Activated T-cell treated with anti-CD3 and anti-CD28 coated beads, Interleukin-2, amount 50 U/mL, for 48 hours (primary cell): ENCODE data around the gene ETV5.

ENCODE experiments used
- DNase-seq, 2 experiments: peaks; one replicate each; pipeline ENCODE4 v3.0.0-alpha.2; 2020

Gene ETV5

DNA sequence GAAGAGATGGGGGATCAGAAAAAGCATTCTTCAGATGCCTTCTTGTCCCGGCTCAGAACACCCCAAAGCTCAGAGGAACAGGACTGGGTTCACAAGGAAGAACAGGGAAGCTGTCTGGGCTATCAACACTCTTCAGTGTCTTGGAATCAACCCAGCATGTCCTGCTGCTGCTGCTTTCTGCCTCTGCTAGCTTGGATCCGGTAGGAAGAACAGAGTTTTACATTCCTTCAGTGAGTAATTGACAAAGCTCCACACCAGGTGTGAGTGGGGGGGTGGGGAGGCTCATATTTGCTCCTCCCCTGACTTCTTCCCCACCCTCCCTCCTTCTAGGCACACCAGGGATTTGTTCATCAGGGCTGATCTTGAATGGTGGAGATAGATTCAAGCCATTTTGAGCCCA is 13.1 kb upstream of the ETV5 start:
- no peak for DNase-seq

DNA sequence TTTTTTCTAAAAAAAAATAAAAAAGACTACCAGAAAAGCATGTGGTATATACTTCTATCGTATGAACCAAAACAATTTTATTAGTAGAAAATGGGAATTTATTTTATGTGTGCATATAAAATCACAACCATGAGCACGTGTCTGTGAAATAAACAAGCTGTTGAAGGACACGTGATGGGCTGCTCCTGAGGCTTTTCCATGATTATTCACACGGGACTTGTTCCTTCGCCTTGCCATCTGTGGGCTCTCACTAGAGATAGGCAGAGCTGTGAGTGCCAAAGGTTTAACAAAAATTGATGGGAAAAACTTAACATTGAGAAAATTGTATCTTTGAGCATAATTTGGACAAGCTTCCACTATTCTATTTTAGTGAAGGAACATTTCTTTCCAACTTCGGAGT is 12.4 kb upstream of the ETV5 start:
- no peak for DNase-seq

DNA sequence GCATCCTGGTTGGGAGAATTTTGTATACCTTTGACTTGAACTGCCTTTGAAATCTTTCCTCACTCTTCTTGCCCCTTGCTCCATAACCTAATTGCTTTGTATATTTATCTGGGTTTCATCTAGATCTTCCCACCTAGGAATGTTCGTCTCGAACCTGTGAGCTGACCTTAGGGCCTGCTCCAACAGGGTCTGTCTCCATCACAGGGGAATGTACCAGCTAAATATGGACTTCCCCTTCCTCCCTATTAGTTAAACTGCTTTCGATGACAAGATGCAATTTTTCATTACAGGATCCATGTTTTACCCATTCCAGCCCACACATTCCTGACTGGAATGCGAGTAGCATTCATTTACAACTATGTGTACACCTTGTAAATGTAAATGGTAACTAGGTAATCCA is 10.6 kb upstream of the ETV5 start:
- DNase-seq, result no peak

DNA sequence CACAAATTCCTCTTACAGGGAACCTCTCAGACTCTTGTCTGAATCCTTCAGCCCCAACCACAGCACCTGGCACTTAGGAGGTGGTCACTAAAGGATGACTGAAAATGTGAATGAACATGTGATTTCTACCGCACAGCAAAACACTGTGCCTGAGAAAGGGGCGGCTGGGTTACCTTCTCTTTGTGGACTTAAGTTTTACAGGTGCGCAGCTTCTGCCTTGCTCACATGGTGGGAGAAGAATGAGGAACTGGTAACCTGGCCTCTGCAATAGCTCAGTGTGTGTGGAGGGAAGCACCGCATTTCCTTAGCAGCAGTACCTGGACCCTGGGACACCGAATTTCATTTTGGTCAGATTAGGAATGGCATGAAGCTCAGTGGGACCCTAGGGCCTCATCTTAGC is 9.8 kb upstream of the ETV5 start:
- no peak for DNase-seq

DNA sequence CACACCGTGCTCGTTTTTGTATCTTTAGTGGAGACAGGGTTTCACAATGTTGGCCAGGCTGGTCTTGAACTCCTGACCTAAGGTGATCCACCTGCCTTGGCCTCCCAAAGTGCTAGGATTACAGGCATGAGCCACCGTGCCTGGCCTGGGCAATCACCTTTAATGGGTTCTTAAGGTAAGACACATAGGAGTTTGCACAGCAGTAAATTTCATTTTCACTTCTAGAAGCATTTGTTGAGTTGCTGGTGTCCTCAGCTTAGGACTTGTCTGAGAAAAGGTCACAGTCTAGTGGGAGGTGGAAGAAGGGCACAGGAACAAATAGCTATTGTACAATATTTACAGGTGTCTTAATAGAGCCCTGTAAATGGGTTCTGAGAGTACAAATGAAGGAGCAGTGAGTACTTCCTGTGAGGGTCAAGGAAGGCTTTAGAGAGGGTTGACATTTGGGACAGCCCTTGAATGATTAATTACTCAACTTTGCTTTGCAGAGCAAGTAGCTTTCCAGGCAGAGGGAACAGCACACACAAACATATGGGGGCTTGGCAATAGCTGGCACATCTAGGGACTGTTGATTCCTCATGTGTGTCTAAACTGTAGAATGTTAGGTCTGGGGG is 8.7 kb upstream of the ETV5 start:
- no peak for DNase-seq

DNA sequence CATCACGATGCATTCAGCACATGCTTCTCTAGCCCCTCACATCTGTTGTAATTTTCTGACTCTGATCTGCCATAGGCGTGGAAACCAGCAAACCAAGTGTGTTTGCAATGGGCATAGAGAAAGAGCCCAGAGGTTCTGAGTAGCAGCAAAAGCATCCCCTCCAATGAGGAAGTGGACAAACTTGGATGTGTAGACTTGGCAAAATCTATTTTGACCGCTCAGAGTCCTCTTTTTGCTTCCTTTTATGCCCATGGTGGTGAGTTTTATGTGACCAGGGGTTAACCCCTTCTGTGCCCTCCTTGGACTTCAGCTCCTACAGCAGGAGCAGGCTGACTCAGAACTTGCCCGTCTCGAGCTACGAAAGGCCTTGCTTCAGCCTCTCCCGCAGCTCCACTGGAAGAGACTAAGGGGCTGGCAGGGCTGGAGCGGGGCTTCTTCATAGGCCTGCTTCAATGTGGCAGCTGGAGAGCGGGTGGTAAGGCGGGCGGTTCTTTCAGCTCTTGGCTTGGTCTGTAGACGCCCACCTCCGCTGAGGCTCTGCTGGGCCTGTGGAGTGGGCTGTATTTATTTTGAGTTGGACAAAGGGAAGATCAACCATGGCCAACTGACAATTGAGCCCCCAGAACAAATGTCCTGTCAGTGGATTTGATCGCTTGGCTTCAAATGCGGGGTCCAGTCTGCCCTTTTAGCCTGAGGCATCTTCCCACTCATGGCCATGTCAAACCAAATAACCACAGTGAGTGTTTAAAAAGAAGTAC is 6.5 kb upstream of the ETV5 start:
- DNase-seq, result no peak

DNA sequence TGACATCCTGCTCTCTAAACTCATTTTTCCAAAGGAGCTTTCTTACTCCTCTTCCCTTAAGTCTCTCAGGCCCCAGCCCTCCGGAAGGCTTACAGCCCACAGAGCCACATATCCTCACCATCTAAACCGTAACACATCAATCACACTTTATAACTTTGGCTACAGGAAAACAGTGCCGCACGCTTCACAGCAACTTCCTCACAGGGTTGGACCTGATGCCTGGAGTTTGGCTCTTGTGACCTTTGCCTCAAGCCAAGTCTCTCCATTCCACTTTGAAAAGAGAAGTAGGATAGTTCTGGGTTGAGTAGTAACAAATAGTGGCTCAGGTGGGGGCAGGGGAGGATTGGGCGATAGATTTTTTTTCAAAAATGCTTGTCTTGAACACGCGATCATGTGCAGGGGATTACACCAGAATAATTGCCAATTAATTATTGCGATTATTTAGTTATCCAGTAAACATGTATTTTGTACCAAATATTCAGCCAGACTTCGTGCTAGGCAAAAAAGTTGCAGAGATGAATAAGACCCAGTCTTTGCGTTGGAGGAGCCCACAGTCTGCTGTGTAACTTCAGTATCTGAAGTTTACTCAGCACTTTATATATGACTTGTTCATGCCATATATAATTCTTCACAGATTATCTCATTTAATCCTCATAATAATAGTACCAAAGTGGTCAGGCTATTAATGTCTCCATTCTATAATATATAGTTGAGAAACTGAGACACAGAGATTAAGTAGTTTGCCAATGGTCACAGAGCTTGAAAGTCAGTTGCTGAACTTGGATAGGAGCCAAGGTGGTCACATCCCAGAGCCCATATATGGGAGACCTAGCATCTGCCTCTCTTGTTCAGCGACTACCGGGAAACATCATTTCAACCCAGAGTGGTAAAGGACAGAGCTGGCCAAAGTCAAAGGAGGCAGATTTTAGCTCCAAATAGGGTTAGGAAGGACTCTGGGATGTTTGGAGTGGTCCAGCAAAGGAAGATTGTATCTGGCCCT is 2.4 kb upstream of the ETV5 start:
- no peak for DNase-seq

DNA sequence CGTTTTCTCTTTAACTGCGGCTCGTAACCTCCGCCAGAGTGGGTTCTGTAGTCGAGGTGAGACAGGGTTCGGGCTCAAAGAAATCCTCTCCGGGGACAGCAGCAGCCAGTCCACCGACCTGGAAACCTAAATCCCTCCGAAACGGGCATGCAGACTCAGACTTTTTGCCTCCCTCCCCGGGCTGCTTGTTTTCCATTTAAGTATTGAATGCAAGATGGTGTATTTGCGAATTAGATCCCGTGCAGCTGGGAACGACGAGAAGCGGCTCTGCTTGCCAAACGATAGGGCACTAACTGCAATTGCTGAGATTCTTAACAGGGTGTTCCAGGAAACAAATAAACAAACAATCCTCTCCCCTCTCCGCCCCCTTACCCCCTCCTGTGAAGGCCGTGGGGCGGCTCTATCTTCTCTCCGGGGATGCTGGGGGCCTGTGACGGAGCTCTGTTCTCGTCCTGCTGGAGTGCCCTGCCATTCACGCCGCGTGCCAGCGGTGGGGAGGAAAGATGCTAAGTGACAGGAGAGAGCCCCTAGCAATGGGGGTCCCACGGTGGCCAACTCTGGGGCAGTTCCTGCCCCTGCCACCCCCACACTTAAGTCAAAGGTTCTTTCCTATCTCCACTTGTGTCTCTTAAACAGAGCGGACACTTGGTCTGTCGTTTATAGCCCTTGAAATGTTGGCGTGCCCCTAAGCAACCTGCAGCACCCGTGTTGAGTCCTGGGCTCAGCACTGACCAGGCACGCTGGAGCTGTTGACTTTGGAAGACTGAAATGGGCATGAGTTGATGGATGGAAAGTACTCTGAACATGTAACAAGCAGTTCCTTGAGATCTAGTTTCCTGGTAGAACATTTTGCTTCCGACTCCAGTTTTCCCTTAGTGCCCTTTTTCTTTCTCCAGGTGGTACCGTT is 1.3 kb upstream of the ETV5 start:
- DNase-seq, result peak in 1 of 2 experiments; percentile 28

DNA sequence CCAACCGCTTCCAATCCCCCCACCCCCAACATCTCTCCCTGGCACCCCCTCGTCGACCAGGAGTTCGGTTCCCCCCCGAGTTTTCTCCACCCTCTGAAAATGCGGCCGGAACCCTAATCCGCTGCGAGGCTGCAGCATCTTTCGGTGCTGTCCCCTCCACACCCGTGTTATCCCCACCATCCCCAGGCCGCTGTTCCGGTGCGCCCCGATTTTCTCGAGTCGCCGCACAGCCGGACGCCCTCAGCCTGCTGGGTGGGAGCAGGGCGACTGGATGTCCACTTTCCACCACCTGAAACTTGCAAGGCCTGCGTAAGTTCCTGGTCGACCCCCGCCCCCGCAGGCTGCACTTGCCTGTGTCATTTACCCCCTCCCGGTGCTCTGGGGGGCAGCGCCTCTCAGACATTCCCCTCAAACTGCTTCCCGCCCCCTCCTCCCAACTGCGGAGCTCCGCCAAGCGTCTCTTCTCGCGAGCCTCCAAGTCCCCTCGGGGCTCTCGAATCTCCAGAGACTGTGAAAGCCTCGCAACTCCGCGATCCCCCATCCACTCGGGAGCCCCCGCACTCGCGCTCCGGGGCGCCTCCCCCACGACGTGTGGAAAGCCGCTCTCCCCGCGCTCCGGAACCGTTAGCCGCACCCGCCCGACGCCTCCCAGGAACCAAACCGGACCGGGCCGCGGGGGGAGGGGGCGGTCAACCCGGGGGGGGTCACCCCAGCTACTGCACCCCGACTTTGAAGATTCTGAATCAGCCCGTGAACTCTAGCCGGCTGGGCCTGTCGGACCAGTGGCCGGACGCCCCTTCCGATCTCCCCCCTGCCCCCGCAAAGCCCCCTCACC is 566 bp downstream of the ETV5 start:
- DNase-seq, result peak; percentile 42 to 46

DNA sequence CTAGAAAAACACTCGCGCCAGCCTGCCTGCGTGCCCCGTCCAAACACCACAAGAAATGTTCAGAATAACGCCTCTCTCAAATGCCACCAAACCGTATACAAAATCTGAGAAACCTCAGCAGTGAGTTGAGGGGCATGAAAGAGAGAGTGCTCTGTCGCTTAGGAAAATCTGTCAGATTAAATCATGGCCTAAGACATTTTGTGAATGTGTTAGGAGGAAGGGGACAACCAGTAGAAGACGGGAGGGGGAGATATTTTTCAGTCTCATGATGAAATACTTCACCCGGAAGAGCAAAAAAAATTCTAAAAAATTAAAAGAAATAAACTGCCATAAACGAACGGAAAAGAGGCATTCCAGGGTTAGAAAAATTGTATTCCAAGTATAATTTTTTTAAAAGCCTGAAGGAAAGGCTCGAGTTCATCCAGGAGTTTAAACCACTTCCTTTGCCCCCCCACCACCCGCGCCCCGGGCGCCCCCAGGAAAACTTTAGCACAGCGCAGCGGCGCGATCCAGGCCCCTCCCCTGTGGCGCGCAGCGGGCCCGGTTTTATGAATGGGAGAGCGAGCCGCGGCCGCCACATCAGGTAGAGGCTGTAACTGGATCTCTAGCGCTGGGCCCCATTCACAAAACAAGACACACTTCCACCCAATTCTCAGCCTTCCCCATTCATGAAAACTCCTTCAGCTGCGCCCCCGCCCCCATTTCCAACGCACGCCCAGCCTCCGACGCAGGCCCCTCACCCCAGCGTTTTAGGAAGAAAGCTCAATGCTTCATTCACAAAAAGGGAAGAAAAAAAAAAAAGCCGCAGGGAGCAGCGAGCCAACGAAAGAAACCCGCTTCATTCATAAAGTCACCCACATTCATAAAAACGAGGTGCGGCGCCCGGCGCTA is 1.4 kb downstream of the ETV5 start:
- peak; percentile 56 to 63 for DNase-seq

DNA sequence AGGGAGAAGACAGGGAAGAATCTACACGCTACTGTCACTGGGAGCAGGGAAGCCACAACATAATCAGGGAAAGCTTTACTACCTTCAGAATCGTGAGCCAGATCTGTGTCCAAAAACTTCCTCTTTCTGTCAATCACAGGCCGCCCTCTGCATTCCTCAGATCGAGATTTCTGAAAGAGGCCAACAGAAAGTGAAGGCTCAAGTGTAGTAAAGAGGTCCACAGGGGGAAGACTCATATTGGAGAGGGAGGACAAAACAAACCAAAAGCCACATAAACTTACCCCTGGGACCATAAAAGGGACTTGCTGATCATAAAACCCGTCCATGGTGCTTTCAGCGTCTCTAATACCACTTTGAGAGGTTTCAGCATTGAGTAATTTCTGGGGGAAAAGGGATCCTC is 3.3 kb downstream of the ETV5 start:
- DNase-seq, result no peak

DNA sequence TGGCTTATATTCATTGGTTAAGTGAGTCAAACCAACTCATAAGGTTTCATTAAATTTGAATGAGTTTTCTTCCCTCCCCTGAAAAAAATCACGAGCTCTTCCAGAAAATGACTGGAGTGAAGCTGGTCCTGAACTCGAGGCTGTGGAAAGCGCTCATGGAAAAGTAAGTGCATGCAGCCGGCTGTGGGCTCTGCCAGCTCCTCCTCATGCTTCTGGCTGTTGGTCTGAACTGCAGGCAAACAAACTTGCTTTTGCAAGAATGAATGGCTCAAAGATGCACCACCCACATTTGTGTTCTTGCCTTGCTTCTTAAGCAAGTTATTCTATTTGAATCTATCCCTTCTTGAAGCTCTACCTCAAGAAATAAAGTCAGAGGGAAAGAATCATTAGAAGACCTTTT is 6.2 kb downstream of the ETV5 start:
- DNase-seq, result no peak

DNA sequence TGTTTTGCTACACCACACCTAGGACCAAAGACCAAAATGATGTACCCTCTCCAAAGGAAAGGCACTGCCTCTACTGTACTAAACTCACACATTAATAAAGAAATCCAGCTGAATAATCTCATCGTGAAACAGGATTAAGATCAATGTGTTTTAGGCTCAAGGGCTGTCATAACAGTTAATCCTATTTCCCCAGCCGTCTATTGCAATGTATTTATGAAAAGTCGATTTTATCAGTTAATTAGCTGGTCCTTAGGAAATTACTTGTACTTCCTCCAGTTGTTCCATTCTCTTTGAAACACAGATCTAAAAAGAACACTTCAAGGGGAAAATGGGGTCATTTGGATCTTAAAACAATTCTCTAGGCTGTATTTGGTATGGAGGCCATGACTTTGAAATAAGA is 8.5 kb downstream of the ETV5 start:
- no peak for DNase-seq

DNA sequence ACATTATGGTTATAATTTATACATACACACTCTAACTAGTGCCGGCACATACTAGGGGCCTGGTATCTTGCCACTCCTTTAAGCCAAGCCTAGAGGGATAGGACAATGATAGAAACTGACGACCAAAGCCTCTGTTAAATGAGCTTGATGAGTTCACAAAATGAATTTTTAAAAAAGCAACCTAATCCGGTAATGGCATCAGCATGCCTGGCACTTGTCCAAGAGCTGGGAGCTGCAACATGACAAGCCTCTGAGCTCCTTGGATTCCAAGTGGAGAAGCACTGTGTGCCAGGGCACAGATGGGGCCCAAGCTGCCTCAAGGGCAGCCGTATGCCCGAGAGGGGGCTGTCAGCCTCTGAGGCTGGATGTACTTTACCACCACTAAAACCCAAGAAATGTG is 9.7 kb downstream of the ETV5 start:
- DNase-seq, result no peak

DNA sequence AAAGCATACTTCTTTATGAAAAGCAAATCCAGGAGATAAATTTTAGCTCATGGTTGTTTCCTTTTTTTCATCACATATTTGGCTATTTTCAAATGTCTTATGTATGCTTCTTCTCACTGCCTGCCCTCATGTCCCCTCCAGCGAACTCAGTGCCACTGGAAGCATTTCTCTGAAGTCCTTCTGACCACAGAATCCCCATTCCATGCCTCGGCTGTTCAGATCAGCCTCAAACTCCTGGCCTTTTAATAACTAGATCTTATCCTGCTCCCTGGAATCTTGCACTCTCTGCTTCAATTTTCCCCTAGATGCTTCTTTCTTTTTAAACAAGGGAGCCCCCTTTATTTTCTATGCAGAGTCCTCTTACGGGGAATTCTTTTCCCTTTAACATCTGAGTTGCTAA is 10.1 kb downstream of the ETV5 start:
- DNase-seq, result no peak

DNA sequence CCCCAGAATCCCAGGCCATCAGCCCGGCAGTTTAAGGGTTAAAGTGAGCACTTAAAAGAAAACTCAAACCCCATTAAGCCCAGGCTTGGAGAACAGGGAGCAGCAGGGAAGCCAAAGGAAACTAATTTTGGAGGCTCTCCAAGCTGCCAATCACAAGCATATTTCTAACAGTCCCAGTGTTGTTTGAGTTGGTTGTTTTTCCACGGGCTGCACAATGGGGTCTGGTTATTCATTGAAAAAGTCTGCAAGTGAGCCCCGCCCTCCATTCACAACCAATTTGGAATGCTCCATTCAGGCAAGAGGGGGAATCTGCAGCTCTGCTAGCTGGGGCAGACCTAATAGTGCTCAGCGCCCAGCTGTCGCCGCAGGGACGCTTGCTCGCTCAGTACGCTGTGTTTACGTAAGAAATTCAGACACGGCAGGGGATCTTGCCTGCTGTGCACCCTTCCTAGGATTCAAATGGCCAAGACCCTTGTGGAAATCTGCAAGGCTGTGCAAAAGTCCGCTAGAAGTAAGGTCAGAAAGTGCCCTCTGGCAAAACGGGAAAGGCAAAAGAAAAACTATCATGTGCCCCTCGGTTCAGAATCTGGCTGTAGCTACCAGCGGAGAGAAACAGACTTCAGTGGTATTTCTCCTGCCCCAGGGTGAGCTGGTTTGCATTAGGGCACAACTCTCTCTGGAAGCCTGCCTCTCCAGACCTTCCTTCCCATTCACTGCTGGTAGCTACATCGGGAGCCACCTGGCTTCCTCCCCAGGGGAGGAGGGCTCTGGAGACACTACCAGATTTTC is 11.0 kb downstream of the ETV5 start:
- no peak for DNase-seq

DNA sequence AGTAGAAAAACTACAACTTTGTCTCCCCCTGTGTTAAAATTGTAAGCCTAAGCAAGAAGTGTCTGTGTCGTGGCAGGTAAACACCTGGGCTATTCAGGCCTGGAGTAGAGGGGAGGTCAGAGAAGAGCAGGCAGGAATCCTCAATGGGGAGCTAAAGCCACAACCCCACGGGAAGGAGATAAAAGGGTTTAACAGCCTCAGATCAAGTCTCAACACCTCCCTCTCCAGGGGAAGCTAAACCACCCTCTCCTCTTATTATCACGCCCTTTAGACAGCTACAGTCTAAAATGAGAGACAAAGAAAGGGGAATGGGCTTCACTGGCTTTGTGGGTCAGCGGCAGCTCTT is 11.6 kb downstream of the ETV5 start:
- no peak for DNase-seq

DNA sequence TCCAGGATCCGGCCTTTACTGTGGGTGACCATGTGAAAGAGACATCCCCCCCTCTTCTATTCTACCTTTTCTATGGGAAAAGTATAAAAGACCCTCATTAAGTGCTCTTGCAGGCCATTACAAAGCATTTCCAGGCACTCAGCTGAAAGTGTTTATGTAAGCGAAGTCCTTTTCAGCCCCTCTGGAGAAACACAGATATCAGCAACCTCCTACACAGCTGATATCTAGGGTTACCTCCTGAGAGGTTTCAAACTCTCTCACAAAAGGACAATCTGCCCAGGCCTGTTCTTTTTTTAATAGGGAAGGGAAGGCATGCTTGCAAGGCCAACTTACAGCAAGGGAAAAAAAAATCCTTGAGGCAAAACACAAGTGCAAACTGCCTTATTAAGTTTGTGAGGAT is 12.6 kb downstream of the ETV5 start:
- DNase-seq, result no peak

DNA sequence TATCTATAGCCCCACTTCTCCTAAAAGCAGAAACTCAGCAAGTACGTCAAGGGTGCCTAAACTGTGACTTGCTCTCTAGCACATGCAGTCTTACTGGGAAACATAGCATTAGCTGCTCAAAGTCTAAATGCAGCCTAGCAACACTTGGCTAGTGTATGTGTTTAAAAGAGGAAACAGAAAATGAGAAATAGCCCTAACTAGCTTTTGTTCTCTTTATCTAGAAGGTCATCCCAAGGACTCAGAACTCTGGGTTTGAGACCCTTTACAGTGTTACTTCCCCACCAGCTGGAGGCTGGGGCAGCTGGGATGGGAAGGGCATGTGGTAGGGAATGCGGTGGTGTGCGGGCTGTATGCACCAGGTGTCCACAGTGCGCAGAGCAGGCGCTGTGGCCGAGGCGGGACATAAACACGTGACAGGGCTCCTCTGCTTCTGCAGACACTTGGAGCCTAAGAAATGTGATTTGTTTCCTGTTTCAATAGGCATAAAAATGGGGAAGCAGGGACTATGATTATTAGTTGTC is 13.3 kb downstream of the ETV5 start:
- no peak for DNase-seq
